HepG2 (cell line): ENCODE results near the gene TSN.

Experiments used
- ARNT ChIP-seq: fragments of 450-650 bp; IDR thresholded peaks from 2 replicates; pipeline ENCODE4 v1.6.1; 2017
- JUND ChIP-seq: sonication (generic); formaldehyde crosslinking; IDR thresholded peaks from 2 replicates; pipeline ENCODE4 v1.8.0; 2022; ENCODE audit warnings: mild to moderate bottlenecking, missing genetic modification reagents
- KAT2B ChIP-seq: fragments of 150-350 bp; IDR thresholded peaks from 2 replicates; pipeline ENCODE4 v1.6.1; 2014; ENCODE audit warnings: low read depth, low read length, borderline replicate concordance
- MAFK ChIP-seq, 2 experiments: IDR thresholded peaks in 1 of 2; conservative IDR thresholded peaks in 1 of 2; 2 replicates each; pipeline ENCODE4 v1.6.1; 2011; ENCODE audit warnings: improper control_type of control experiment in 2 of 2, low read length in 2 of 2
- MEIS1 ChIP-seq: sonication (generic); formaldehyde crosslinking; IDR thresholded peaks from 2 replicates; pipeline ENCODE4 v1.9.0; 2021; ENCODE audit warnings: mild to moderate bottlenecking, missing genetic modification reagents, moderate library complexity, borderline replicate concordance
- POLR2A ChIP-seq, 2 experiments: IDR thresholded peaks; 2 replicates each; pipeline ENCODE4 v1.6.1; 2011; ENCODE audit warnings: low read depth in 2 of 2, low read length in 2 of 2, mild to moderate bottlenecking in 1 of 2, moderate library complexity in 1 of 2; ENCODE audit not compliant: insufficient read depth in 1 of 2
- PREB ChIP-seq: sonication (generic); formaldehyde crosslinking; IDR thresholded peaks from 2 replicates; pipeline ENCODE4 v1.4.0; 2020; ENCODE audit warnings: missing genetic modification reagents
- ZNF34 ChIP-seq: sonication (generic); formaldehyde crosslinking; IDR thresholded peaks from 2 replicates; pipeline ENCODE4 v1.4.0; 2020; ENCODE audit warnings: mild to moderate bottlenecking, missing genetic modification reagents, borderline replicate concordance
- TF ChIP-seq, protein P1 (sequence below), 2 experiments: IDR thresholded peaks; 2 replicates each; pipeline ENCODE4 v1.6.1; 2011 to 2012; ENCODE audit warnings: low read length in 2 of 2, borderline replicate concordance in 1 of 2, low read depth in 1 of 2, mild to moderate bottlenecking in 1 of 2, moderate library complexity in 1 of 2

DNA sequence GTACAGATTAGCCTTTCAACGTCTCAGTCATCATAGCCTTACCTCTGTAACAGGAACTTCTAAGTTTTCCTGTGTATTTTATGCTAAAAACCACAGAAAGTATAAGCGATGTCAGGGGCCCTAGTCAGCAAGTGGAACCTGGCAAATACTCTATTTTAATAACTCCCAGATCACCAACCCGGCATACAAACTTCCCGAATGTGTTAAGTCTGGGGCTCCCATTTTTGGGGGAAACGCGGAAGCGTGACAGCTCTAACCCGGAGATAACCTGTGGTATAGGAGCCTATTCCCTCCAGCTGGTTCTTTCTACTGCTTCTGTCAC is 19.4 kb upstream of the TSN start:
- TF ChIP-seq PREB (CRISPR knock-in tag) (no peak), ARNT (no peak), JUND (no peak), MAFK (conservative IDR thresholded peaks at IDR 0.05 in 1 of 2, IDR thresholded peaks at IDR 0.05 in 1 of 2; ENCODE audit: low read length in 2 of 2) (no peak), KAT2B (no peak), MEIS1 (CRISPR knock-in tag) (no peak), ZNF34 (CRISPR knock-in tag) (no peak), POLR2A (IDR thresholded peaks at IDR 0.05; ENCODE audit: insufficient read depth in 1 of 2, low read depth in 2 of 2, low read length in 2 of 2) (no peak)
- TF ChIP-seq, protein P1, sequence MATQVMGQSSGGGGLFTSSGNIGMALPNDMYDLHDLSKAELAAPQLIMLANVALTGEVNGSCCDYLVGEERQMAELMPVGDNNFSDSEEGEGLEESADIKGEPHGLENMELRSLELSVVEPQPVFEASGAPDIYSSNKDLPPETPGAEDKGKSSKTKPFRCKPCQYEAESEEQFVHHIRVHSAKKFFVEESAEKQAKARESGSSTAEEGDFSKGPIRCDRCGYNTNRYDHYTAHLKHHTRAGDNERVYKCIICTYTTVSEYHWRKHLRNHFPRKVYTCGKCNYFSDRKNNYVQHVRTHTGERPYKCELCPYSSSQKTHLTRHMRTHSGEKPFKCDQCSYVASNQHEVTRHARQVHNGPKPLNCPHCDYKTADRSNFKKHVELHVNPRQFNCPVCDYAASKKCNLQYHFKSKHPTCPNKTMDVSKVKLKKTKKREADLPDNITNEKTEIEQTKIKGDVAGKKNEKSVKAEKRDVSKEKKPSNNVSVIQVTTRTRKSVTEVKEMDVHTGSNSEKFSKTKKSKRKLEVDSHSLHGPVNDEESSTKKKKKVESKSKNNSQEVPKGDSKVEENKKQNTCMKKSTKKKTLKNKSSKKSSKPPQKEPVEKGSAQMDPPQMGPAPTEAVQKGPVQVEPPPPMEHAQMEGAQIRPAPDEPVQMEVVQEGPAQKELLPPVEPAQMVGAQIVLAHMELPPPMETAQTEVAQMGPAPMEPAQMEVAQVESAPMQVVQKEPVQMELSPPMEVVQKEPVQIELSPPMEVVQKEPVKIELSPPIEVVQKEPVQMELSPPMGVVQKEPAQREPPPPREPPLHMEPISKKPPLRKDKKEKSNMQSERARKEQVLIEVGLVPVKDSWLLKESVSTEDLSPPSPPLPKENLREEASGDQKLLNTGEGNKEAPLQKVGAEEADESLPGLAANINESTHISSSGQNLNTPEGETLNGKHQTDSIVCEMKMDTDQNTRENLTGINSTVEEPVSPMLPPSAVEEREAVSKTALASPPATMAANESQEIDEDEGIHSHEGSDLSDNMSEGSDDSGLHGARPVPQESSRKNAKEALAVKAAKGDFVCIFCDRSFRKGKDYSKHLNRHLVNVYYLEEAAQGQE (IDR thresholded peaks at IDR 0.05; ENCODE audit: borderline replicate concordance in 1 of 2, low read depth in 1 of 2, low read length in 2 of 2), result no peak
